ENCODE data around the gene ATG10. TPM values are rescaled to one million over a fixed set of nuclear protein-coding genes. Genes with fewer than 3 reads are reported as not detected.

Gene ATG10
- total and polyA plus RNA-seq, 2 experiments from 2014 or later, result 12.5 to 17.7 TPM

DNA sequence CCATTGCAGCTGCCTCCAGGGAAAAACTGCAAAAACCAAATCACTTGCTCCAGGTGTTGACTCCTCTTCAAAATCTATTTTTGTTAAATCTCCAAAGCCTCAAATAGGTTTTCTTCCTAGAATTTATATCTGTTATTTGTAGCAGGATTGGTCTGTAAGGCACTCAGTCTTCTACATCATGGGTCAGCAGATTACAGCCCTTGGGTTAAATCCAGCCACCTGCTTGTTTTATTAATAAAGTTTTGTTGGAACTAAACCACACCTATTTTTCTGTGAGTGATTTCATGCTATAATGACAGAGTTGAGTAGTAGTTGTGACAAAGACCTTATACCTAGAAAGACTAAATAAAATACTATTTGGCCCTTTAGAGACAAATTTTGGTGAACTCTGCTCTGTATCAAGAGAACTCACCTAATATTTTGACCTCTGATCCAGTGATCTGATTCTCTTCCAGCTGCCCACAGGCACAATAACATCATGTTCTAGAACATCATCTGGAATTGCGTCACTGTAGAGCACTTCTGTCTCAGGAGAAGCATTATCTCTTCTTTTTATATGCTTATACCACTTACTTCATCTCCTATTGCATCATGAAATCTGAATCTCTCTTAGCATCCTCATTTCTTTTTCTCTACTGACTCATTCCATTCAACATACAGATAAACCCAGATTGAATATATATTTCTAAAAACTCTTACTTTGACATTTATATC is 176.2 kb downstream of the ATG10 start:
- Histone ChIP-seq H3F3A (replicated peaks; ENCODE audit: low read depth) (no peaks in the 10 kb centered on the region), H3K9me2 (ENCODE audit: insufficient read depth) (no peaks in the 10 kb centered on the region), H2AFZ (no peak overlapping the region), H3K27ac (ENCODE audit: low read depth) (no peak overlapping the region), H3K79me2 (replicated peaks; ENCODE audit: insufficient read depth) (no peaks in the 10 kb centered on the region), H3K4me2 (no peak overlapping the region), H3K4me1 (ENCODE audit: insufficient read depth) (peaks cover 7% of the 10 kb centered on the region; the same call in 1 of the 2 replicates), H3K27me3 (ENCODE audit: insufficient read depth) (no peaks in the 10 kb centered on the region), H3K4me3 (no peak overlapping the region), H4K20me1 (replicated peaks; ENCODE audit: insufficient read depth) (no peaks in the 10 kb centered on the region; the same call in 1 of the 2 replicates), H3K36me3 (ENCODE audit: insufficient read depth) (no peaks in the 10 kb centered on the region)
- Mint-ChIP-seq H3K4me3 (no peak overlapping the region; the same call in 2 of the 3 replicates), H3K27ac (peak overlapping the region; percentile 6; the same call in 1 of the 2 replicates), H3K27me3 (ENCODE audit: insufficient read depth, low read depth, poor library complexity) (peaks cover 1% of the 10 kb centered on the region), H3K9me3 (no peaks in the 10 kb centered on the region), H3K4me1 (peaks cover 37% of the 10 kb centered on the region), H3K36me3 (ENCODE audit: low read depth) (no peaks in the 10 kb centered on the region)
- DNase-seq (ENCODE audit: low spot score) (no peak), ATAC-seq (no peak)
- TF ChIP-seq, protein P1, sequence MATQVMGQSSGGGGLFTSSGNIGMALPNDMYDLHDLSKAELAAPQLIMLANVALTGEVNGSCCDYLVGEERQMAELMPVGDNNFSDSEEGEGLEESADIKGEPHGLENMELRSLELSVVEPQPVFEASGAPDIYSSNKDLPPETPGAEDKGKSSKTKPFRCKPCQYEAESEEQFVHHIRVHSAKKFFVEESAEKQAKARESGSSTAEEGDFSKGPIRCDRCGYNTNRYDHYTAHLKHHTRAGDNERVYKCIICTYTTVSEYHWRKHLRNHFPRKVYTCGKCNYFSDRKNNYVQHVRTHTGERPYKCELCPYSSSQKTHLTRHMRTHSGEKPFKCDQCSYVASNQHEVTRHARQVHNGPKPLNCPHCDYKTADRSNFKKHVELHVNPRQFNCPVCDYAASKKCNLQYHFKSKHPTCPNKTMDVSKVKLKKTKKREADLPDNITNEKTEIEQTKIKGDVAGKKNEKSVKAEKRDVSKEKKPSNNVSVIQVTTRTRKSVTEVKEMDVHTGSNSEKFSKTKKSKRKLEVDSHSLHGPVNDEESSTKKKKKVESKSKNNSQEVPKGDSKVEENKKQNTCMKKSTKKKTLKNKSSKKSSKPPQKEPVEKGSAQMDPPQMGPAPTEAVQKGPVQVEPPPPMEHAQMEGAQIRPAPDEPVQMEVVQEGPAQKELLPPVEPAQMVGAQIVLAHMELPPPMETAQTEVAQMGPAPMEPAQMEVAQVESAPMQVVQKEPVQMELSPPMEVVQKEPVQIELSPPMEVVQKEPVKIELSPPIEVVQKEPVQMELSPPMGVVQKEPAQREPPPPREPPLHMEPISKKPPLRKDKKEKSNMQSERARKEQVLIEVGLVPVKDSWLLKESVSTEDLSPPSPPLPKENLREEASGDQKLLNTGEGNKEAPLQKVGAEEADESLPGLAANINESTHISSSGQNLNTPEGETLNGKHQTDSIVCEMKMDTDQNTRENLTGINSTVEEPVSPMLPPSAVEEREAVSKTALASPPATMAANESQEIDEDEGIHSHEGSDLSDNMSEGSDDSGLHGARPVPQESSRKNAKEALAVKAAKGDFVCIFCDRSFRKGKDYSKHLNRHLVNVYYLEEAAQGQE (IDR thresholded peaks at IDR 0.05; ENCODE audit: unreplicated experiment), result no peak

DNA sequence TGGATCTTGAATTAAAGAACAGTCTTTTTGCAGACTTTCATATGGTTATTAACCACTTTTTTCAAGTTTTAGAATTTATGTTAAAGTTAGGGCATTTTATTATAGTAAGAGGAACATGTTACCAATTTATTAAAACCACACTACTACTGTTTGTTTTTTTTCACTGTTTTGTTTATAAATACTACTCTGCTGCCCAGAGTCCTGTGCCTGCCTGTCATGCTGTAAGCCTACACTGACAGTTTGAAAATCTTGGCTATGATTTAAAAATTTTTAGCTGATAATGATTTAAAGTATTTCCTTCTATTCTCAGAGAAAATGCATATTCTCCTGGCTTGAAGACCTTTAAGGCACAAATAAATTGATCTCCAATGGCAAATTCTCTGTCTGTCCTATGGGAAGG is 177.6 kb downstream of the ATG10 start:
- Histone ChIP-seq H4K20me1 (replicated peaks; ENCODE audit: insufficient read depth) (no peaks in the 10 kb centered on the region), H3K9me2 (ENCODE audit: insufficient read depth) (no peaks in the 10 kb centered on the region), H2AFZ (no peak overlapping the region), H3F3A (replicated peaks; ENCODE audit: low read depth) (no peaks in the 10 kb centered on the region), H3K4me2 (no peak overlapping the region), H3K4me1 (ENCODE audit: insufficient read depth) (peaks cover 7% of the 10 kb centered on the region; the same call in 1 of the 2 replicates), H3K36me3 (ENCODE audit: insufficient read depth) (no peaks in the 10 kb centered on the region), H3K27me3 (ENCODE audit: insufficient read depth) (no peaks in the 10 kb centered on the region), H3K4me3 (no peak overlapping the region), H3K27ac (ENCODE audit: low read depth) (no peak overlapping the region), H3K79me2 (replicated peaks; ENCODE audit: insufficient read depth) (no peaks in the 10 kb centered on the region)
- H3K9me3 Mint-ChIP-seq, result no peaks in the 10 kb centered on the region
- no peak for DNase-seq (ENCODE audit: low spot score)
- ATAC-seq, result no peak
- H3K27me3 Mint-ChIP-seq (ENCODE audit: insufficient read depth, low read depth, poor library complexity), result peaks cover 1% of the 10 kb centered on the region
- no peaks in the 10 kb centered on the region for H3K36me3 Mint-ChIP-seq (ENCODE audit: low read depth)
- no peak overlapping the region; the same call in 1 of the 2 replicates for H3K27ac Mint-ChIP-seq
- H3K4me3 Mint-ChIP-seq, result no peak overlapping the region
- H3K4me1 Mint-ChIP-seq, result peaks cover 37% of the 10 kb centered on the region
- TF ChIP-seq, protein P2, sequence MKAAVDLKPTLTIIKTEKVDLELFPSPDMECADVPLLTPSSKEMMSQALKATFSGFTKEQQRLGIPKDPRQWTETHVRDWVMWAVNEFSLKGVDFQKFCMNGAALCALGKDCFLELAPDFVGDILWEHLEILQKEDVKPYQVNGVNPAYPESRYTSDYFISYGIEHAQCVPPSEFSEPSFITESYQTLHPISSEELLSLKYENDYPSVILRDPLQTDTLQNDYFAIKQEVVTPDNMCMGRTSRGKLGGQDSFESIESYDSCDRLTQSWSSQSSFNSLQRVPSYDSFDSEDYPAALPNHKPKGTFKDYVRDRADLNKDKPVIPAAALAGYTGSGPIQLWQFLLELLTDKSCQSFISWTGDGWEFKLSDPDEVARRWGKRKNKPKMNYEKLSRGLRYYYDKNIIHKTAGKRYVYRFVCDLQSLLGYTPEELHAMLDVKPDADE (IDR thresholded peaks at IDR 0.05), result no peak
- no peak for TF ChIP-seq JUNB (IDR thresholded peaks at IDR 0.05; ENCODE audit: unreplicated experiment)
- no peak for TF ChIP-seq EZH2 (IDR thresholded peaks at IDR 0.05; ENCODE audit: low read depth, unreplicated experiment)
- TF ChIP-seq STAT1 (IDR thresholded peaks at IDR 0.05; ENCODE audit: unreplicated experiment), result no peak
- TF ChIP-seq, protein P3, sequence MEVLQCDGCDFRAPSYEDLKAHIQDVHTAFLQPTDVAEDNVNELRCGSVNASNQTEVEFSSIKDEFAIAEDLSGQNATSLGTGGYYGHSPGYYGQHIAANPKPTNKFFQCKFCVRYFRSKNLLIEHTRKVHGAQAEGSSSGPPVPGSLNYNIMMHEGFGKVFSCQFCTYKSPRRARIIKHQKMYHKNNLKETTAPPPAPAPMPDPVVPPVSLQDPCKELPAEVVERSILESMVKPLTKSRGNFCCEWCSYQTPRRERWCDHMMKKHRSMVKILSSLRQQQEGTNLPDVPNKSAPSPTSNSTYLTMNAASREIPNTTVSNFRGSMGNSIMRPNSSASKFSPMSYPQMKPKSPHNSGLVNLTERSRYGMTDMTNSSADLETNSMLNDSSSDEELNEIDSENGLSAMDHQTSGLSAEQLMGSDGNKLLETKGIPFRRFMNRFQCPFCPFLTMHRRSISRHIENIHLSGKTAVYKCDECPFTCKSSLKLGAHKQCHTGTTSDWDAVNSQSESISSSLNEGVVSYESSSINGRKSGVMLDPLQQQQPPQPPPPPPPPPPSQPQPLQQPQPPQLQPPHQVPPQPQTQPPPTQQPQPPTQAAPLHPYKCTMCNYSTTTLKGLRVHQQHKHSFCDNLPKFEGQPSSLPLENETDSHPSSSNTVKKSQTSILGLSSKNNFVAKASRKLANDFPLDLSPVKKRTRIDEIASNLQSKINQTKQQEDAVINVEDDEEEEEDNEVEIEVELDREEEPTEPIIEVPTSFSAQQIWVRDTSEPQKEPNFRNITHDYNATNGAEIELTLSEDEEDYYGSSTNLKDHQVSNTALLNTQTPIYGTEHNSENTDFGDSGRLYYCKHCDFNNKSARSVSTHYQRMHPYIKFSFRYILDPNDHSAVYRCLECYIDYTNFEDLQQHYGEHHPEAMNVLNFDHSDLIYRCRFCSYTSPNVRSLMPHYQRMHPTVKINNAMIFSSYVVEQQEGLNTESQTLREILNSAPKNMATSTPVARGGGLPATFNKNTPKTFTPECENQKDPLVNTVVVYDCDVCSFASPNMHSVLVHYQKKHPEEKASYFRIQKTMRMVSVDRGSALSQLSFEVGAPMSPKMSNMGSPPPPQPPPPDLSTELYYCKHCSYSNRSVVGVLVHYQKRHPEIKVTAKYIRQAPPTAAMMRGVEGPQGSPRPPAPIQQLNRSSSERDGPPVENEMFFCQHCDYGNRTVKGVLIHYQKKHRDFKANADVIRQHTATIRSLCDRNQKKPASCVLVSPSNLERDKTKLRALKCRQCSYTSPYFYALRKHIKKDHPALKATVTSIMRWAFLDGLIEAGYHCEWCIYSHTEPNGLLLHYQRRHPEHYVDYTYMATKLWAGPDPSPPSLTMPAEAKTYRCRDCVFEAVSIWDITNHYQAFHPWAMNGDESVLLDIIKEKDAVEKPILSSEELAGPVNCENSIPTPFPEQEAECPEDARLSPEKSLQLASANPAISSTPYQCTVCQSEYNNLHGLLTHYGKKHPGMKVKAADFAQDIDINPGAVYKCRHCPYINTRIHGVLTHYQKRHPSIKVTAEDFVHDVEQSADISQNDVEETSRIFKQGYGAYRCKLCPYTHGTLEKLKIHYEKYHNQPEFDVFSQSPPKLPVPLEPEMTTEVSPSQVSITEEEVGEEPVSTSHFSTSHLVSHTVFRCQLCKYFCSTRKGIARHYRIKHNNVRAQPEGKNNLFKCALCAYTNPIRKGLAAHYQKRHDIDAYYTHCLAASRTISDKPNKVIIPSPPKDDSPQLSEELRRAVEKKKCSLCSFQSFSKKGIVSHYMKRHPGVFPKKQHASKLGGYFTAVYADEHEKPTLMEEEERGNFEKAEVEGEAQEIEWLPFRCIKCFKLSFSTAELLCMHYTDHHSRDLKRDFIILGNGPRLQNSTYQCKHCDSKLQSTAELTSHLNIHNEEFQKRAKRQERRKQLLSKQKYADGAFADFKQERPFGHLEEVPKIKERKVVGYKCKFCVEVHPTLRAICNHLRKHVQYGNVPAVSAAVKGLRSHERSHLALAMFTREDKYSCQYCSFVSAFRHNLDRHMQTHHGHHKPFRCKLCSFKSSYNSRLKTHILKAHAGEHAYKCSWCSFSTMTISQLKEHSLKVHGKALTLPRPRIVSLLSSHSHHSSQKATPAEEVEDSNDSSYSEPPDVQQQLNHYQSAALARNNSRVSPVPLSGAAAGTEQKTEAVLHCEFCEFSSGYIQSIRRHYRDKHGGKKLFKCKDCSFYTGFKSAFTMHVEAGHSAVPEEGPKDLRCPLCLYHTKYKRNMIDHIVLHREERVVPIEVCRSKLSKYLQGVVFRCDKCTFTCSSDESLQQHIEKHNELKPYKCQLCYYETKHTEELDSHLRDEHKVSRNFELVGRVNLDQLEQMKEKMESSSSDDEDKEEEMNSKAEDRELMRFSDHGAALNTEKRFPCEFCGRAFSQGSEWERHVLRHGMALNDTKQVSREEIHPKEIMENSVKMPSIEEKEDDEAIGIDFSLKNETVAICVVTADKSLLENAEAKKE (CRISPR knock-in tag; IDR thresholded peaks at IDR 0.05), result no peak
- no peak for TF ChIP-seq EZH2phosphoT487 (IDR thresholded peaks at IDR 0.05; ENCODE audit: unreplicated experiment)
